ENCODE results near the gene SETD9.

SETD9 gene

DNA sequence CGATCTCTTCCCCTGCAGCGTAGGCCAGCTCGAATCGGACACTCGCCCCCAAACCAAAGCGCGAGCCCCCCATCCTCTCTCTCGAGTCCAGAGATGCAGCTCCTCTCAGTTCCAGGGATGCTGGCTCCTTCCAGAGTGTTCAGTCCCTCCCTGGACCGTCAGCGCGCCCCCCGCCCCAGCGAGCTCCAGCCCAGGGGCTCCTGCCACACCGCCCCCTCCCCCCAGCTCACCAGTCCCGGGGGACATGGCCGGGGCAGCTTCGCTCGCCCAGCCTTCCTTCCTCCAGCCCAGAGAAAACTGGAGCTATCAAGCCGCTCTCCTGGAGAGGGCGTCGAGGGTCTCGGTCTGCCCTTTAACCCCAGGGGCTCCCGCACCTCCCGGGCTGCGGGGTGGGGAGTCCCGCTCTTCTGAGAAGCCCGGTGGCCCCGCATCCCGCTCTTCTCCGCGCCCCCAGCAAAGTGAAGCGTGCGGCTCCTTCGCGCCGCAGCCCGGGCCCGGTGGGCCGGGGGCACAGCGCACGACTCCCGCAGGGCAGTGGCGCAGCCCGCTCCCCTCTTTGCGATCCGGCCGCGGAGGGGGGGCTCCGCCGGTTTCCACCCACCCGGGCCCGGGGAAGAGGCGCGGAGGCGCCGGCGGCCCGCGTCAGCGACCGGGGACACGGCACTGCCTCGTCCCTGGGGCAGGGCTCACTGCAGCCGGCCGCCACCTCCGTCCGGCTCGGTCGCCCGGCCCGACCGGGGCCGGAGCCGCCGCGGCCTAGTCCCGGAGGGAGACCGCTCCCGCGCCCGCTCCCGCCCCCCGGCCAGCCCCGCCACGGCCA is 41.9 kb downstream of the SETD9 start:
- peak overlapping the region; percentile 79 to 90 for H3K4me3 ChIP-seq (replicated peaks in 1 of 2; ENCODE audit: low read depth in 2 of 2, low read length in 2 of 2)
- DNase-seq (ENCODE audit: low read depth in 2 of 2): peak; percentile 9 to 27
- TF ChIP-seq, protein P1, sequence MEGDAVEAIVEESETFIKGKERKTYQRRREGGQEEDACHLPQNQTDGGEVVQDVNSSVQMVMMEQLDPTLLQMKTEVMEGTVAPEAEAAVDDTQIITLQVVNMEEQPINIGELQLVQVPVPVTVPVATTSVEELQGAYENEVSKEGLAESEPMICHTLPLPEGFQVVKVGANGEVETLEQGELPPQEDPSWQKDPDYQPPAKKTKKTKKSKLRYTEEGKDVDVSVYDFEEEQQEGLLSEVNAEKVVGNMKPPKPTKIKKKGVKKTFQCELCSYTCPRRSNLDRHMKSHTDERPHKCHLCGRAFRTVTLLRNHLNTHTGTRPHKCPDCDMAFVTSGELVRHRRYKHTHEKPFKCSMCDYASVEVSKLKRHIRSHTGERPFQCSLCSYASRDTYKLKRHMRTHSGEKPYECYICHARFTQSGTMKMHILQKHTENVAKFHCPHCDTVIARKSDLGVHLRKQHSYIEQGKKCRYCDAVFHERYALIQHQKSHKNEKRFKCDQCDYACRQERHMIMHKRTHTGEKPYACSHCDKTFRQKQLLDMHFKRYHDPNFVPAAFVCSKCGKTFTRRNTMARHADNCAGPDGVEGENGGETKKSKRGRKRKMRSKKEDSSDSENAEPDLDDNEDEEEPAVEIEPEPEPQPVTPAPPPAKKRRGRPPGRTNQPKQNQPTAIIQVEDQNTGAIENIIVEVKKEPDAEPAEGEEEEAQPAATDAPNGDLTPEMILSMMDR (IDR thresholded peaks at IDR 0.05; ENCODE audit: low read depth, low read length): no peak

DNA sequence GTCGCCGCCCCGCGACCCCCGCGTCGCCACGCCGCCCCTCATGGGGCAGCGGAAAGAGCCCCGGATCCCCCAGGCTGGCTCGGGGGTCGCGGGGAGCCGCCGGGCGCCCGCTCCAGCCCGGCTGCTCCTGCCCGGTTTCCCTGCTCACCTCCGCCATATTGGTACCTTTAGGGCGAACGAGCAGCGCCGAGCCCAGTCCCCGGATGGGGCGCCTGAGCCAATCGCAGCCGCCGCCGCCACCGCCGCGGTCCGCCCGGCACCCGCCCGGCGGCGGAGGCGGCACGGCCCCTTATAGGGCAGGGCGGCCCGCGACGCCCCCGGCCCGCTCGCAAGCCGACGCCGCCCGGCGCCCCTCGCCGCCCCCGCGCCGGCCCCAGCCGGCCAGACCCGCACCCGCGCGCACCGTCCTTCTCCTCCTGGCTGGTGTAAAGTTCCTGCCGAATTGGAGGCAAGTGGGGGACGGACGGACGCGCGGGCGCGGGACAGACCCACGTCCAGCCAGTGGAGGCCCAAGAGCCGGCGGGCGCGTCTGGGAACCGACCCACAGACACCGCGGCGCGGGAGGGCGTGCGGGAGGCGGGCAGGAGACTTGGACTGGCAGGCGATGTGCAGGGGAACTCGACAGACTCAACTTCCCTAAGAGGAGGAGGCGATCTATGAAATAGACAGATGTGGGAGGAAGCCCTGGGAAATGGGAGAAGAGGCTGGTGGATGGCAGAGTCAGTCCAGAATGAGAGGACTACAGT is 42.7 kb downstream of the SETD9 start, which contains the start of gene MIER3:
TSS of gene MIER3 (minus strand) at position 178 of the 746 bp plus-strand sequence. CDS start at position 157, 21 bp downstream.
- peak within 1 kb of the TSS; percentile 79 to 90 for H3K4me3 ChIP-seq (replicated peaks in 1 of 2; ENCODE audit: low read depth in 2 of 2, low read length in 2 of 2)
- TF ChIP-seq, protein P1 (IDR thresholded peaks at IDR 0.05; ENCODE audit: low read depth, low read length): no peak
- DNase-seq (ENCODE audit: low read depth in 2 of 2): peak; percentile 71 to 78

DNA sequence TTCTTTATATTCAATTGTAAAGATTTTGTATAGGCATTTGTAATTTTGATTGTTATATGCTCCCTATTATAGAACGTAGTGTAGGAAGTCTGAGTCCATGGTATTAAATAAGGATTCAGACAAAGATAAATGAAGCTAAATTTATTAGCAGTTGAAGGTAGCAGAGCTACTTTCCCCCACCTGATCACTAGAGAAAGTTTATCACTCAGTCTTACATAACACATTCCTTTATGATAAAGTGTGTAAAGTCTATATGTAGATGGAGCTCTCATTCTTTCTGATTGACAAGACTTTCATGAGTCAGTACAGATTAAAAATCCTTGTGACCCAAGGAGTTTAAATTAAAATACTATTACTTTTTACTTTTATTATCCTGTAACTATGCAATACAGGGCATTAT is 44.9 kb downstream of the SETD9 start:
- TF ChIP-seq, protein P1 (IDR thresholded peaks at IDR 0.05; ENCODE audit: low read depth, low read length): no peak
- no peak overlapping the region for H3K4me3 ChIP-seq (replicated peaks in 1 of 2; ENCODE audit: low read depth in 2 of 2, low read length in 2 of 2)
- no peak for DNase-seq (ENCODE audit: low read depth in 2 of 2)

DNA sequence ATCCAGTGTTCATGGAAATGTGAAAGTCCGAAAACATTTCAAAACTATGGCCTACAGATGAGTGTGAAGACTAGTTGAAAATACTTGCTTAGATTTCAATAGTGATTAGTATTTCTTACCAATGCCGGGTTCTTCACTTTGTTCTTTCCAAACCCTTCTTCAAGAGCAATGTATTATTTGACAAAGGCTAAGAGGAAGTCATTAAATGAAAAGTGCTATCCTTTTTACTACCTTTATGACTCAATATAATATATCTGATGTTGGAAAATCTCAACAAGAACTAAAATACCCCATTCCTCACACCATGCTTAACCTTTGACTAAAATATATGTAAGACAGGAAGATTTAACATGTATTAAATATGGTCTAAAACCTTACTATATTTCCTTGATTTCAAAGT is 49.2 kb downstream of the SETD9 start:
- TF ChIP-seq, protein P1 (IDR thresholded peaks at IDR 0.05; ENCODE audit: low read depth, low read length): no peak
- H3K4me3 ChIP-seq (replicated peaks in 1 of 2; ENCODE audit: low read depth in 2 of 2, low read length in 2 of 2): no peak overlapping the region
- no peak for DNase-seq (ENCODE audit: low read depth in 2 of 2)

DNA sequence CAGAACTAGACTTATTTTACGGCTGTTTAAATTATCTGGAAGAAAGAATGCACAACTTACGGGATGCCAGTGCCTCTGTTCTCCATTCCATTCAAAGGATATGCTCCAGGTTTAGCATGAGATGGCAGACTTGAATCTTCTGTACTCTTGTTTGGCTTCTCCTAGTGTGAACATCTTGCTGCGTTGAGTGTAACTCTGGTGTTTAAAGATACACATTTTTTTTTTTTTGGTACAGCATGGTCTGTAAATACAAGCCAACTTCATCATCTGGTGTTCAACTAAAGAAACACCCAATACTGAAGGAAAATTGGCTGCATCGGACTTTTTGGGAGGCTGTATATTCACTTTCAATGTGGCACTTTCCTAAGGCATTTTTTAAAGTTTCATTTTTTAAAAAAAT is 49.9 kb downstream of the SETD9 start:
- no peak overlapping the region for H3K4me3 ChIP-seq (replicated peaks in 1 of 2; ENCODE audit: low read depth in 2 of 2, low read length in 2 of 2)
- TF ChIP-seq, protein P1 (IDR thresholded peaks at IDR 0.05; ENCODE audit: low read depth, low read length): no peak
- DNase-seq (ENCODE audit: low read depth in 2 of 2): no peak

DNA sequence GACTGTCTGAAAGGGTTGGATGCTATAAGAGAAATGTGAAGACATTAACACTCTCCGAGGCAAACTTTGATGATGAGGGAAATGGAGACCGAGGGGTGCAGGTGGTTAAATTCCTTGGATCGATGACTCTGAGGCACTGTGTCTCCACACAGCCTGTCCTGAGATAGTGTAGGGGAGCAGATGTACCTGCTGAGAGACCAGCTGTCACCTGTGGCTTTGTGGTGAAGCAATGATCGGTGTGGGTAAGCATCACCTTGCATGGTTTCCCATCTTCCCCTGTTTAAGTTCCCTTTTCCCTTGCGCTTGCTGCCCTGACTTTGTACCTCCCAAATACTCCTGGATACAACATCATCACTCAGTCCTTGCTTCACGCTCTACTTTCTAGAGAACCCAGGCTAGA is 52.4 kb downstream of the SETD9 start:
- no peak overlapping the region for H3K4me3 ChIP-seq (replicated peaks in 1 of 2; ENCODE audit: low read depth in 2 of 2, low read length in 2 of 2)
- DNase-seq (ENCODE audit: low read depth in 2 of 2): no peak
- TF ChIP-seq, protein P1 (IDR thresholded peaks at IDR 0.05; ENCODE audit: low read depth, low read length): no peak

Data from cardiac fibroblast (primary cell).